Esophagus mucosa (tissue), 1 donor: Measurements from ENCODE around the gene ARHGAP6. TPM values are rescaled to one million over a fixed set of nuclear protein-coding genes. Genes with fewer than 3 reads are reported as not detected.

Source experiments
- ATAC-seq: fragments of 200-7000 bp; cut with Tn5 transposase; one replicate; pipeline ENCODE4 v1.9.1; 2020
- total RNA-seq: library from RNA; stranded (reverse); gene quantifications from one replicate; pipeline ENCODE4 v1.2.4, GENCODE V29; 2023
- donor health status: DM: yes; HTN: yes; CAD: no.

ARHGAP6 gene, protein sequence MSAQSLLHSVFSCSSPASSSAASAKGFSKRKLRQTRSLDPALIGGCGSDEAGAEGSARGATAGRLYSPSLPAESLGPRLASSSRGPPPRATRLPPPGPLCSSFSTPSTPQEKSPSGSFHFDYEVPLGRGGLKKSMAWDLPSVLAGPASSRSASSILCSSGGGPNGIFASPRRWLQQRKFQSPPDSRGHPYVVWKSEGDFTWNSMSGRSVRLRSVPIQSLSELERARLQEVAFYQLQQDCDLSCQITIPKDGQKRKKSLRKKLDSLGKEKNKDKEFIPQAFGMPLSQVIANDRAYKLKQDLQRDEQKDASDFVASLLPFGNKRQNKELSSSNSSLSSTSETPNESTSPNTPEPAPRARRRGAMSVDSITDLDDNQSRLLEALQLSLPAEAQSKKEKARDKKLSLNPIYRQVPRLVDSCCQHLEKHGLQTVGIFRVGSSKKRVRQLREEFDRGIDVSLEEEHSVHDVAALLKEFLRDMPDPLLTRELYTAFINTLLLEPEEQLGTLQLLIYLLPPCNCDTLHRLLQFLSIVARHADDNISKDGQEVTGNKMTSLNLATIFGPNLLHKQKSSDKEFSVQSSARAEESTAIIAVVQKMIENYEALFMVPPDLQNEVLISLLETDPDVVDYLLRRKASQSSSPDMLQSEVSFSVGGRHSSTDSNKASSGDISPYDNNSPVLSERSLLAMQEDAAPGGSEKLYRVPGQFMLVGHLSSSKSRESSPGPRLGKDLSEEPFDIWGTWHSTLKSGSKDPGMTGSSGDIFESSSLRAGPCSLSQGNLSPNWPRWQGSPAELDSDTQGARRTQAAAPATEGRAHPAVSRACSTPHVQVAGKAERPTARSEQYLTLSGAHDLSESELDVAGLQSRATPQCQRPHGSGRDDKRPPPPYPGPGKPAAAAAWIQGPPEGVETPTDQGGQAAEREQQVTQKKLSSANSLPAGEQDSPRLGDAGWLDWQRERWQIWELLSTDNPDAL (N-terminal part only)
- 0.56 TPM for total RNA-seq

- ATAC-seq = peak; percentile 36
Observed at GRCh38 chrX:11665168-11666111, at the start of gene ARHGAP6. Gene ARHGAP6 (minus strand): TSS chrX:11665920. CDS start chrX:11664828, 1,092 bp downstream.

DNA sequence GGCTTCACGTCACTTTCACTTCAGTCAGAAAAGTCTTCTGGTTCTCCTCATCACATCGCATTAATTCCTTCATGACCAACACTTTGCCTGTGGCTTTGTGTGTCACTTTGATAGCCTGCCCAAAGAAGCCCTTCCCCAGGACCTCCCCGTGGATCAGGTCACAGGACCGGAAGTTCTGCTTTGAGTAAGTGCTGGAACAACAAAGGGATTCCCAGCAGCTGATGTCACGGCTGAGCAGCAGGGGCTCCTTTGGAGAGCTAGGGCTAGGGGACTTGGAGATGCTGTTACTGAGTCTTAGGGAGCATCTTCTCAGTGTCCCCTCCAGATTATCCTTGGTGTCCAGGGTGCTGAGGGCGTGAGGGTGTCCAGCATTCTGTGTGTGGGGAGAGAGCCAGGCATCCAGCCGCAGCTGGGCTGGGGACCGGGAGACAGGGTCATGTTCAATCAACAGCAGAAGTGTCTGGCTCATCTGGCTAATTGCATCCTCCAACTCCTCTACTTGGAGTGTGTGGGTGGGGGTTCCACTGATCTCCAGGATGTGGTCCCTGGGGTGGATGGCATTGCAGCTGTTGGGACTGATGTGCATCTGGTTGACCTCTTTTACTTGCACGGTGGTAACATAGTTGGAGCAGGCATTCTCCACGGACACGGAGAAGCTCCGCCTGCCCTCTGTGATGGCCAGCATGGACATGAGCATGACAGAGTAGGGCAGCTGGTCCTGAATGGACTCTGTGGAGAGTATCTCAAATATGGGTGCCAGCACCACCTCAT, 39.2 kb upstream of the ARHGAP6 start:
- no peak for ATAC-seq

DNA sequence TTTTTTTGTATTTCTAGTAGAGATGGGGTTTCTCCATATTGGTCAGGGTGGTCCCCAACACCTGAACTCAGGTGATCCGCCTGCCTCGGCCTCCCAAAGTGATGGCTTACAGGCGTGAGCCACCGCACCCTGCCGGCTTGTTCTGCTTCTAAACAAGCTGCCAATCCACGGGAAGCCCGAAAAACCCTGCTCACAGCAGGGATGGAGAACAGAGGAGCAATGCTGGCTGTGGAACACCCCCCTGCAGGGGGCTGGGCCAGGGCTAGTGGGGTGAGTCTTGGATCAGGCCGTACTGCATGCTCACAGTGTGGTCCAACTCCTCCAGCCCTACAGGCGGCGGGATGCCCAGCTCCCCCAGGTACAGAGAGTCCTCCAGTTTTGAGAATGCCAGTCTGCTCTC, 38.1 kb upstream of the ARHGAP6 start:
- ATAC-seq = no peak

GRCh38 chrX:11702965-11703631, 37.4 kb upstream of the ARHGAP6 start:
- ATAC-seq = no peak

- no peak for ATAC-seq
Observed at GRCh38 chrX:11702420-11702819, 36.7 kb upstream of the ARHGAP6 start.

GRCh38 chrX:11698702-11699101, 33.0 kb upstream of the ARHGAP6 start:
- ATAC-seq = no peak

DNA sequence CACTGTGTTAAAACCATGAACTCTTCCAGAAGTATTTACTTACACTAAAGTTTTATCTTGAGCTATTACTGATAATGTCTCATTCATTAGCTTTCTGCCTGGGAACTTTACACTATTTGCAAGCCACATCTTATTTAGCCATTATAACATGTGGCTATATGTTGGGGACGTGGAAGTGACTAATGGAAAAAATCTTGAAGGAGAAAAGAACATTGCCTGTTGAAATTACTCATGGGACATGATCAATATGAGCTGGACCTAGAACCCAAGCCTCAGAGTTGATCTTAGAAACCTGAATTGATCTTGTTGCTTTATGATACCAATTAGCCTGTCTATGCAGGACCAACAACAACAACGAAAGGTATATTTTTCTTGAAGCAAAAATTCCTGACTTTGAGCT, 22.5 kb upstream of the ARHGAP6 start:
- ATAC-seq = no peak

- no peak for ATAC-seq
Observed at GRCh38 chrX:11687157-11687556, 21.4 kb upstream of the ARHGAP6 start.

DNA sequence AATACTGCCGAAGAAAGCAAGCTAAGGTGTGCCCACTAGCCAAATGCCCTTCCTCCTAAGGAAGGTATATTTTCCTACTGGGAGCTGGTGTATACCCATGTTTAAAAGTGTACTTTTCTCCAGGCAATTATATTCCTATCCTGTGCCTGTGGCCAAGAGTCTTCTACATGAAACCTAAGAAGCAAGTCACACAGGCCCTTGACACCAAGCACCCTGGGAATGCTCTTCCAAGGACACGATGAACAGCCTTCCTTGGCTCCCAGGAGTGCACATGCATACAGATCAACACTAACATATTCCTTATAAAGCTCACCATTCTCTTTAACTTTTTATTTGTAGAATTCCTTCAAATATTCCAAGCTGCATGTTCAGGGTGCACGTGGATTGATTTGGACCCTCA, 17.3 kb upstream of the ARHGAP6 start:
- no peak for ATAC-seq

GRCh38 chrX:11678158-11678557, 12.4 kb upstream of the ARHGAP6 start:
- ATAC-seq = no peak

GRCh38 chrX:11672213-11672612, 6.5 kb upstream of the ARHGAP6 start:
- no peak for ATAC-seq

DNA sequence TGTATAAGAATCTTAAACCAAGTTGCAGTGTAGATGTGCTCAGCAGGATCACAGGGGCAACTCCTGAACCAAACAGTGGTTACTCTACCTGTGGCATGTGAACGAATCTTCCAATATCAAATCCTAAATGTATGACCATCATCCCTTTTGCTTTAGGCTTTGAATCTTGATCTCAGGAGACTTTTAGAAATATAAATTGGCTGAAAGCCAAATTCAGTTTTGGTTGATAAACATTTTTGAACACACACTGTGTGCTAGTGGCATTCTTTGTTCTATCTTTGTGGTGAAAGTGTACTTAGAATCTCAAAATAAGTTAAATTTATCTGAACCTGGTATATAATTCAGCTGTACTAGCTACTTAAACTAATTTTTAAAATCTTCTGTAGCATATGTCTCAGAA, 4.6 kb upstream of the ARHGAP6 start:
- ATAC-seq = no peak

GRCh38 chrX:11666952-11667685, 1.4 kb upstream of the ARHGAP6 start:
- no peak for ATAC-seq

DNA sequence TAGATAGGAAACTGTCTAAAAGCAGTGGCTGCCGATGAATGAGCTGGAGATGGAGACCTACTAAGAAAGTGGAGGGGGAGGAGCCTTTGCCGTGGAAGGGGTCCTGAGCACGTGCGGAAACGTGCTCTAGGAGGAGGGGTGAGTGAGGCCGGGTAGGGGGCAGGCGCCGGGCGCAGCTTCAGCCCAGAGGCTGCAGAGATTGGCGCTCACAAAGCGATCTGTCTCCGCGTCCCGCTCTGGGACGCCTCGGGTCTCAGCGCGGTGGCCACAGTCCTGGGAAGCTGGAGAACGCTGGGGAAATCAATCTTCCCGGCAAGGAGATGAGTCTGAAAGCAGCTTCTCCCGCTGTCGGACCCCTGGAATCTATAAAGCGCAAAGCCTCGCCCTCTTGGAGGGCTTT, 444 bp upstream of the ARHGAP6 start:
- no peak for ATAC-seq

DNA sequence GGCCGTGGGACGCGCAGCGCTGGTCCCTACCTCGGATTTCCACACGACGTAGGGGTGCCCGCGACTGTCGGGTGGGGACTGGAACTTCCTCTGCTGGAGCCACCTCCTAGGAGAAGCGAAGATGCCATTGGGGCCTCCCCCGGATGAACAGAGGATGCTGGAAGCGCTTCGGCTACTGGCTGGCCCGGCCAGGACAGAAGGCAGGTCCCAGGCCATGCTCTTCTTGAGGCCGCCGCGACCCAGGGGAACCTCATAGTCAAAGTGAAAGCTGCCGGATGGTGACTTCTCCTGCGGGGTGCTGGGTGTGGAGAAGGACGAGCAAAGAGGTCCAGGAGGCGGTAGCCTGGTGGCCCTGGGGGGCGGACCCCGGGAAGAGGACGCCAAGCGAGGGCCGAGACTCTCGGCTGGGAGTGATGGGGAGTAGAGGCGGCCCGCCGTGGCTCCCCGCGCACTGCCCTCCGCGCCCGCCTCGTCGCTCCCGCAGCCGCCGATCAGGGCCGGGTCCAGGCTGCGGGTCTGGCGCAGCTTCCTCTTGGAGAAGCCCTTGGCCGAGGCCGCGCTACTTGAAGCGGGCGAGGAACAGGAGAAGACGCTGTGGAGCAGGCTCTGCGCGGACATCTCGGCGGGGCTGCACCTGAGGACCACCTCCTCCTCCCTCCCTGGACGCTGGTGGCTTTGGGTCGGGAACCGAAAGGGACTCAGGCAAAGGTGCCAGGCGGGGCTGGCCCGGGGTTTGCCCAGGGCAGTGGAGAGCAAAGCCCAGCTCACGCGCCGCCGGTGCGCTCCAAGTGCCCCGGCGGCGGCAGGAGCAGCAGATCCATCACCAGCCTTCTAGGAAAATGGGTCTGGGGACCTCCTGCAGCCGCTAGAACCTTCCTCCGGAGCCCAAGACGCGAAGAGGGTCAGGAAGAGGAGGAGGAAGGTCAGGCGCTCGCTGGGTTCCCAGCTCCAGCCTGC, 1.2 kb downstream of the ARHGAP6 start:
- no peak for ATAC-seq

GRCh38 chrX:11663875-11664210, 1.9 kb downstream of the ARHGAP6 start:
- ATAC-seq = no peak

DNA sequence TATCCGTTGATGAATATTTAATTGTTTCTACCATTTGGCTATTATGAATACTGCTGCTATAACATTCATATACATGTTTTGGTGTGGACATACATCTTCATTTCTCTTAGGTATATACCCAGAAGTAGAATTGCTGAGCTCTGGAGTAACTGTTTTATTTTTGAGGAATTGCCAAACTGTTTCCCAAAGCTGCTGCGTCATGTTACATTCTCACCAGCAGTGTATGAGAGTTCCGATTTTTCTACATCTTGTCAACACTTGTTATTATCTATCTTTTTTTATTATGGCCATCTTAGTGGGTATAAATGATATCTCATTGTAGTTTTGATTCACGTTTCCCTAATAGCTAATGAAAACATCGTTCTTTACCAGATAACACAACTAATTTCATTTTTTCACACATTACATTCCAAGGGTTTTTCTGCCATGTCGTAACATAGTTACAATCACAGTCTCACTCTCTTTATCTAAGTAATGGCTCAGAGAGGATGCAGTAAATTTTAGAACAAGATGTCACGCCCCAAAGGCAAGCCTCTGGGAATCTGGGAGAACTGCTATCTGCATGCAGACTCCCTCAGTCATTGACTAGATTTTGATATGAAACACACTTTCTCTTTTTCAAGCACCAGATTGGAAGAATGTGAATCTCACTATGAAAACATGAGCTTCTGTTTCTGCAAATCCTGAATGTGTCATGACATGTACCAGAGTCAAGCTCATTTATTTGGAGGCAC, 10.3 kb downstream of the ARHGAP6 start:
- ATAC-seq = no peak
